GM19023 (cell line): ENCODE results near the gene LZTS2.

ENCODE experiments used
- ATAC-seq: cut with Tn5 transposase; IDR thresholded peaks from one replicate; pipeline ENCODE4 v1.9.1; 2021; ENCODE audit warnings: mild to moderate bottlenecking, moderate library complexity; ENCODE audit not compliant: unreplicated experiment

LZTS2 gene

GRCh38 chr10:101012525-101013364, 13.1 kb downstream of the LZTS2 start:
- peak; percentile 61 for ATAC-seq

GRCh38 chr10:101013365-101013825, 13.8 kb downstream of the LZTS2 start:
- no peak for ATAC-seq

DNA sequence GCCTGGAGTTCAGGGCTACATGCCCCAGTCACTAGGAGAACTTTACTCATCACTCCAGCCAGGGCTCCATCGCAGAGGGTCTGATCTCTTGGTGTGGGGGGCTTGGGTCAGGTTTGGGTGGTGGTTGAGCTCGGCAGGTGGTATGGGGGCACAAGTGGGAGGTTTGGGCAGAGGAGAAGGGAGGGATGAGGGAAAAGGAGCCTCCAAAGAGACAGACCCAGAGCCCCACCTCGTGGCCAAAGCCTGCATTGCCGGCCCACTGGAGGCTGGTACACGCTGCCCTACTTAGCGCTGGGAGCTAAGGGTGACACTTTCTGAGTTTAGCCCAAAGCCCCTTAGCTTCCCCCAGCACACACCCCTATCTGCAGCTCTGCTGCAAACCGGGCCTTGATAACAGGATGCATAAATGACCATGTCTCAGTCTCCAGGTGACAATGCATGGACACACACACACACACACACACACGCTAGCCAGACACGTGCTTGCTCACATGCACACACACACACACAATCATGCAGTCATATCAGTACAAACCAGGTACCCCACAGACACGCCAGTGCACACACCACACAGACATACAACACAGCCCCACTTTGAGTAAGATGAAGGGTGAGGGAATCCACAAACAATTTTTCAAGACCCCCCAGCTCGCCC, 14.7 kb downstream of the LZTS2 start:
- no peak for ATAC-seq

- no peak for ATAC-seq
Observed at GRCh38 chr10:101014966-101015581, 15.5 kb downstream of the LZTS2 start.

- ATAC-seq = no peak
Observed at GRCh38 chr10:101015582-101015973, 16.0 kb downstream of the LZTS2 start.

DNA sequence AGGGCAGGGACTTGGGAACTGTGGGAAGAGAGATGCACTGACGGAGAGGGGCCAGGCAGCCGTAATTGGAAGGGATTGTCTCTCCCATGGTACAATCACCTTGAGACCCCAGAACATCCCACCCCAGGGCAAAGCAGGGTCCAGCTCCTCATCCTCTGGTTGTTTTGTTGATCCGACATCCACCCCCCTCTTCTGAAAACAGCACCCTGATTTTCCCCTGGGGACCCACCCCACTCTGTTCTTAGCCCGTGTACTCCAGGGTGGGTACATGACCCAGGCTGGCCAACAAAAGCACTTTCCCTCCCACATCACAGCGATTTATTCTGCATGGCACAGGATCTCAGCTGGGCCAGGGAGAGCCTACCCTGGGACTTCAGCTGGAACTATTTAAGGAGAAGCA, 17.2 kb downstream of the LZTS2 start:
- no peak for ATAC-seq

GRCh38 chr10:101018118-101018599, 18.6 kb downstream of the LZTS2 start:
- ATAC-seq = no peak

DNA sequence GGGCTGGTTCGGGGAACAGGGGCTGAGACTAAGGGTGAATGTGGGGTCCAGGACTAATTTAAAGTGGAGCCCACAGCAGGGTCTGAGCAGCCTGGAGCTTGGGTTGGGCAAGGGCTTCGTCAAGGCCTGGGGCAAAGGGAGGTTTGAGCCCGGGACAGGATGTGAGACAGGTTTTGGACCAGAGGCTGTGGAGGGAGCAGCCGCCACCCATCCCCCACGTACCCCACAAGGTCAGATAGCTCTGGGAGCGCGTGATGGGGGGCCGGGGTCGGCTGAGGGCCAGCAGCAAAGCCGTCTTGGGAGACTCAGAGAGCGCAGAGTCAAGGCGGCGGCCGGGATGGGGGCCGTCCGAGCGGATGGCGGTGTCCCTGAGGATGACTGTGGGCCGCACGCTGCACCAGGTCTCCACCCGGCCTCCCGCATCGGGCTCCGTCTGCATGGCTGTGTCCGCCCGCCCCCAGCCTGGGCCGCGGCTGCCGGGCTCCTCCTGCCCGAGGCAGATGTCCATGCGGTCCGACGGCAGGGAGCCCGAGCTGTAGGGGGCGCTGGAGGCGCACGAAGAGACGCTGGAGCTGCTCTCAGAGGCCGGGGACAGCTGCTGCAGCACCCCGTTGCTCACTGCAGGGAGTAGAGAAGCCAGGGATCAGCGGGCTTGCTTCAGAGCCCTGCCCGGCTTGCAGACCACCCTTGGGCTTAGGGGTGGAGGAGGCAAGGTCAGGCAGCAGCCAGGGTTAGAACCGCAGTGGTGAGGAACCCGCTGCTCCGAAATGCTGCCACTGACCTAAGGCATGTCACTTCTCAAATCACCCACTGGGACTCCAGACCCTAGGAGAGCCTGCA, 19.2 kb downstream of the LZTS2 start:
- ATAC-seq = no peak

GRCh38 chr10:101019440-101019703, 19.8 kb downstream of the LZTS2 start:
- ATAC-seq = no peak

- no peak for ATAC-seq
Observed at GRCh38 chr10:101020427-101021075, 20.9 kb downstream of the LZTS2 start.

DNA sequence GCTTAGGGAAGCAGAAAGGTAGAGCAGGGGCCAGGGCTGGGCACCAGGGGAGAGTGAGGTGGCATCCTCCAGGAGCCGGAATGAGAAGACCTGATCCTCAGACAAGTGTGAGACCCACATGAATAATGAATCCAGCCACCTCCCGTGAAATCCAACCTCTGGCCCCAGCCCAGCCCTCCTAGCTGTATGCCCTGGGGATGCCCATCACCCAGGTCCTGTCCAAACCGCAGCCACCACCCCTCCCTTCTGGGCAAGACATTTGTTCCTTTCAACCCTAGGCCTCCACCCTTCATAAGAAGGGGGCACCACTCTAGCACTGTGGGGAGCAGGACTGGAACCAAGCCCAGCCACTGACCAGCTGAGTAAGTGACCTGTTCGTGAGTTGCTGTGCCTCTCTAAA, 21.6 kb downstream of the LZTS2 start:
- ATAC-seq = no peak

GRCh38 chr10:101021692-101022251, 22.2 kb downstream of the LZTS2 start:
- ATAC-seq = no peak

- ATAC-seq = no peak
Observed at GRCh38 chr10:101022967-101023705, 23.5 kb downstream of the LZTS2 start.

DNA sequence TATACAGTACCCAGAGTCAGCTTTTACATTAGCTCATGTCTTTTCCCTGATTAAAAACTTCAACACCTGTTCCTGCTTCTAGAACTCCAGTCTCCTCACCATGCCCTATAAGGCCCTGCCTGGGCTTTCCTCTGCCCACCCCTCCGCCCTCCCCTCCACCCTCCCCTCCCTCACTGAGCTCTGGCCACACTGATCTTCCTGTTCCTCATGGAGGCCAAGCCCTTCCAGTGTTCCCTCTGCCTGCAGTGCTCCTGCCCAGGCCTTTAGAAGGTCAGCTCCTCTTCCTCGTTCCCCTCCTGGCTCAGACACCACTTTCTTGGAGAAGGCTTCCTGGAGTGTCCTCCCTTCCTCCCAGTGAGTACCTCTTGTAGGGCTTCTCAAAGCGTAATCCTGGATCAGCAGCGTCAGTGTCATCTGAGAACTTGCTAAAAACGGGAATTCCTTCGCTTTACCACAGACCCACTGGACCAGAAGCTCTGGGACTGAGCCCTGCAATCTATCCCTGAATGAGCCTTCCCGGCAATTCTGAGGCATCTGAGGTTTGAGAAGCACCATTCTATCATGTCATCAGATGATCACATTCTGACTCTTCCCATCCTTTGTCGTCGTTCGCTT, 27.6 kb downstream of the LZTS2 start:
- ATAC-seq = no peak

DNA sequence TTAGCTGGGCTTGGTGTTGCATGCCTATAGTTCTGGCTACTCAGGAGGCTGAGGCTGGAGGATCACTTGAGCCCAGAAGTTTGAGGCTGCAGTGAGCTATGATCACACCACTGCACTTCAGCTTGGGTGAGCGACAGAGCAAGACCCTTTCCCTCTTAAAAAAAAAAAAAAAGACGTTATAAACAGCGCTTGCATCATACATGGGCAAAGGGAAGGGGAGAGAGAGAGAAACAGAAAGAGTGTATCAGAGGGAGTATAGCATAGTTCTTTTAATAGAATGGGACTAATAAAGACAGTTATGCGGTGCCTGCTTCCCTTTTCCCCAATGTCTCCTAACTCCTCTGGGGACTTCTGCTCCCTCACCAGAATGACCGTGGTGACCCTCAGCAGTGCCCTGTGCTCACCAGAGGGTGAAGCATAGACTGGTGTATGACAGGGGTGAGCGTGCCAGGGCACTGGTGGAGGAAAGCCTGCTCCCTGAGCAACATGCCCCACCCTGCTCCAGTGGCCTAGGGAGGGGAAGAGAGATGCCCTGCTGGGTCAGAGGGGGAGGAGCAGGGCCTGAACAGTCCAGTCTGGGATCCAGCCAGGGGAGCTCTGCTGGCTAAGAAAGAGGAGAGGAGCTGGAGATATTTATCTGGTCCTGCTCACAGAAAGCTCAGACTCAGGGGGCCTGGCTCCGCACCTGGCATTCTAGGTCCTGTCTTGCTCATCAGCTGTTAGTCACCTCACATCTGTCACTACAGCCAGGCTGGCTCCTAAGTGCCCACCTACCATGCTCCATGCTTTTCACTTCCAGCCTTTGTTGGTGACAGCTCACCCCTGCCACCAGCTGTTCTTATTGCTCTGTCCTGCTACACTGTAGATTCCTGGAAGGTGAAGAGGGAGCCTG, 29.1 kb downstream of the LZTS2 start:
- ATAC-seq = no peak

DNA sequence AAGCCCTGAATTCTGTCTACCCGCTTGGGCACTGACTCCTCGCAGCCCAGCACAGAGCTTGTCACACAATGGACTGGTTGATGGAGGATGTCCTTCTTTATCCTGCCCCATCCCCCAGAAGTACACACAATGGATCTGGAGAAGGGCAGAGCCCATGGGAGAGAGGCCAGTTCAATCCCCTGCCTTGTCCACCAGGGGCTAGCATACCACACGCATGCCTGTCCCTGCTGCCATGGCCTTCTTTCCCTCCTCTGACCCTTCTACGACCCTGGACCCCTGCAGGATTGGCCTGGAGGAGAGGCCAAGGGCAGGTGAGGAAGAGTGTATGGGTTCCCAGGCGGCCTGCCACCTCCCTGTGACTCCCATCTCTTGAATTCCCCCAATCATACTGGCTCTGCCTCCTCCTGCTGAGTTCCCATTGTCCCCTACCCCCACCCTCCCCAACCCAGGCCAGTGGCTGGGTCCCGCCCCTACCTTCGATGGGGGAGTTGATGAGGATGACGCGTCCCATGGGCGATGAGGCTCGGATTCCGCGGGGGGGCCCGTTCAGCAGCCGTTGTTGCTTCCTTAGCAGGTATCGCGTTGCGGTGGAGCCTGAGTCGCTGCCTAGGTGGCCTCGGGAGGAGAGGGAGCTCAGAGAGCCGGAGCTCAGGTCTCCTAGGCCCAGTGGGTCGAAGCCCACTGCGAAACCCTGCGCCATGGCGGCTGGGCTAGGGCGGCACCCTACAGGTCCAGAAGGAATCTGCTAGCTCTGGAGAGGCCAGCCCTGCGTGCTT, 30.1 kb downstream of the LZTS2 start:
- ATAC-seq = no peak

DNA sequence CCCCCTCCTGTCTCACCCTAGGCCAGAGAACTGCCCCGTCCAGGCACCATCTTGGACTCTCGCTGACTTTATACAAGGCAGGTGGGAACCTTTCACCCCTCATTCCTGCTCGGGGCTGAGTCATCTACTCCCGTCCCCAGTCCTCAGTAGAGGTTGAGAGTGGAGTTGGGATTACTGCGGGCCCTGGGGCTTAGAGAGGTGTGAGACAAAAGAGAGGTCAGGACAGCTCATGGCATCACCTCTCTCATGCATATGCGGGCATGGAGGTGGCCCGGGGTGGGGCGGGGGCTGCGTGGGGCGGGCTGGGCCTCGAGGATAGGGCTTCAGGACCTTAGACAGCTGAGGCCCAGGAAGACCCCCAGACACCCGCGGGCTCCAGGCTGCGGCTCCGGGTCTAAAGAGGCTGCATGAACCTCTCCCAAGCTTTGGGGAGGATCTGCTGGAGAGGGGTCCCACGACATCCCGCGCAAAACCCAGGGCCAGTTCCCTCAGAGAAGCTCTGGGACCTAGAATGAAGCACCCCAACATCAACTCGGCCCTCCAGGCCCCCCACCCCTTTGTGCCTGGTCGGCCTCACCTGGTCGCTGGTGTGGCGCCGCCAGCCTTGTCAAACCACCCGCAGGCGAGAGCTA, 31.0 kb downstream of the LZTS2 start:
- no peak for ATAC-seq
